Erythroblast (primary cell): ENCODE measurements around the gene CCNL1.

Source experiments
- DNase-seq, 2 experiments: peaks; one replicate each; lab custom pipeline; 2025; lab: John Stamatoyannopoulos, UW
- GATA1 ChIP-seq: IDR thresholded peaks from 2 replicates; pipeline ENCODE4 v1.6.1; 2011; ENCODE audit warnings: low read depth, mild to moderate bottlenecking, control low read depth, low read length, moderate library complexity
- POLR2A ChIP-seq: IDR thresholded peaks from 2 replicates; pipeline ENCODE4 v1.6.1; 2011; ENCODE audit warnings: mild to moderate bottlenecking, low read length

The CCNL1 gene

GRCh38 chr3:157159037-157159761 lies 748 bp downstream of the CCNL1 start:
- TF ChIP-seq GATA1 (no peak), POLR2A (no peak)

GRCh38 chr3:157157836-157158235 lies 2.1 kb downstream of the CCNL1 start:
- no peak for TF ChIP-seq GATA1
- TF ChIP-seq POLR2A: no peak
- DNase-seq: no peak

More at GRCh38 chr3:157159037-157159761, 748 bp downstream of the CCNL1 start:
- DNase-seq: peak; percentile 79 to 89

- DNase-seq: peak; percentile 34 to 43
- TF ChIP-seq POLR2A (no peak), GATA1 (no peak)
Observed at GRCh38 chr3:157156837-157157635, 2.9 kb downstream of the CCNL1 start.

- no peak for DNase-seq
- TF ChIP-seq GATA1 (no peak), POLR2A (no peak)
Observed at GRCh38 chr3:157155591-157155990, 4.4 kb downstream of the CCNL1 start.

- DNase-seq: peak; percentile 63 to 75
- no peak for TF ChIP-seq GATA1
- TF ChIP-seq POLR2A: no peak
Observed at GRCh38 chr3:157154563-157155330, 5.2 kb downstream of the CCNL1 start.

GRCh38 chr3:157152930-157153329 lies 7.0 kb downstream of the CCNL1 start:
- TF ChIP-seq POLR2A: no peak
- no peak for TF ChIP-seq GATA1
- no peak for DNase-seq

GRCh38 chr3:157152438-157152837 lies 7.5 kb downstream of the CCNL1 start:
- TF ChIP-seq GATA1: no peak
- no peak for TF ChIP-seq POLR2A
- DNase-seq: no peak

- no peak for DNase-seq
- TF ChIP-seq GATA1 (no peak), POLR2A (no peak)
Observed at GRCh38 chr3:157151627-157152026, 8.3 kb downstream of the CCNL1 start.

- DNase-seq: no peak
Observed at GRCh38 chr3:157151151-157151550, 8.8 kb downstream of the CCNL1 start.

GRCh38 chr3:157149136-157149696 lies 10.7 kb downstream of the CCNL1 start:
- no peak for TF ChIP-seq POLR2A
- DNase-seq: no peak

More at GRCh38 chr3:157151151-157151550, 8.8 kb downstream of the CCNL1 start:
- TF ChIP-seq POLR2A: no peak
- no peak for TF ChIP-seq GATA1

GRCh38 chr3:157148196-157148889 lies 11.6 kb downstream of the CCNL1 start:
- no peak for DNase-seq
- TF ChIP-seq POLR2A (no peak), GATA1 (no peak)

- no peak for TF ChIP-seq POLR2A
Observed at GRCh38 chr3:157147099-157147803, 12.7 kb downstream of the CCNL1 start.

More at GRCh38 chr3:157147099-157147803, 12.7 kb downstream of the CCNL1 start:
- no peak for DNase-seq
